Erythroblast (primary cell): ENCODE results near the gene CLDN11.

Experiments
- DNase-seq, 2 experiments: peaks; one replicate each; lab custom pipeline; 2025; lab: John Stamatoyannopoulos, UW
- GATA1 ChIP-seq: IDR thresholded peaks from 2 replicates; pipeline ENCODE4 v1.6.1; 2011; ENCODE audit warnings: low read depth, mild to moderate bottlenecking, control low read depth, low read length, moderate library complexity
- POLR2A ChIP-seq: IDR thresholded peaks from 2 replicates; pipeline ENCODE4 v1.6.1; 2011; ENCODE audit warnings: mild to moderate bottlenecking, low read length

CLDN11 gene

GRCh38 chr3:170470063-170471016 lies 51.7 kb downstream of the CLDN11 start:
- DNase-seq: no peak
- no peak for TF ChIP-seq POLR2A
- TF ChIP-seq GATA1: no peak

- DNase-seq: no peak
- TF ChIP-seq POLR2A (no peak), GATA1 (no peak)
These were observed 52.5 kb downstream of the CLDN11 start for GRCh38 chr3:170471149-170471548.

- DNase-seq: no peak
- TF ChIP-seq POLR2A (no peak), GATA1 (no peak)
These were observed 54.7 kb downstream of the CLDN11 start for GRCh38 chr3:170473358-170473757.

- TF ChIP-seq POLR2A (no peak), GATA1 (no peak)
- no peak for DNase-seq
These were observed 56.5 kb downstream of the CLDN11 start for GRCh38 chr3:170475092-170475685.

- no peak for DNase-seq
- TF ChIP-seq GATA1 (no peak), POLR2A (no peak)
These were observed 57.6 kb downstream of the CLDN11 start for GRCh38 chr3:170476291-170476690.

- TF ChIP-seq POLR2A: no peak
- no peak for TF ChIP-seq GATA1
- DNase-seq: no peak
These were observed 58.7 kb downstream of the CLDN11 start for GRCh38 chr3:170477395-170477794.

GRCh38 chr3:170480111-170480510 lies 61.4 kb downstream of the CLDN11 start:
- no peak for DNase-seq
- TF ChIP-seq GATA1 (no peak), POLR2A (no peak)

GRCh38 chr3:170482199-170482598 lies 63.5 kb downstream of the CLDN11 start:
- DNase-seq: no peak

GRCh38 chr3:170483485-170484262 lies 65.0 kb downstream of the CLDN11 start:
- DNase-seq: peak; percentile 8 to 10
- TF ChIP-seq GATA1: no peak
- no peak for TF ChIP-seq POLR2A

More at GRCh38 chr3:170482199-170482598, 63.5 kb downstream of the CLDN11 start:
- TF ChIP-seq GATA1: no peak
- TF ChIP-seq POLR2A: no peak
